ELR (cell line): ENCODE data around the gene BLID.

Experiments
- DNase-seq: peaks from one replicate; pipeline ENCODE4 v3.0.0-alpha.2; 2015; ENCODE audit warnings: low read depth

Gene BLID

DNA sequence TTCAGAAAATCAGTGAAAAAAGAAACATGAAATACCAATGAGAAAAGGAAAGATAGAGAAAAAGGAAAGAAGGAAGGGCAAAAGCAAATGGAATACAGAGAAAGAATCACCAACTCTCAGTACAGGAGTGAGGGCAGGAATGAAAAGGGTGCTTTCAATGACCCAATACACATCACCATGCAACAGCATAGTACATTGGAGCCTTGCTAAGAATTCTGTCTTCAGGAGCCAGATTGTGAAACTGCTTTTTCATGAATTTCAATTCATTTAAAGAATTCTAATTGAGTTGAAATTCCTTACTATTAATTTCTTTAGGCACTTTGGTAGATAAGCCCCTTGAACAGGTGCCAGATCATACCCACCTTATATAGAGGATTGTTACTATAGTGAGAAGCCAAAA lies 34.9 kb downstream of the BLID start:
- DNase-seq, result no peak

DNA sequence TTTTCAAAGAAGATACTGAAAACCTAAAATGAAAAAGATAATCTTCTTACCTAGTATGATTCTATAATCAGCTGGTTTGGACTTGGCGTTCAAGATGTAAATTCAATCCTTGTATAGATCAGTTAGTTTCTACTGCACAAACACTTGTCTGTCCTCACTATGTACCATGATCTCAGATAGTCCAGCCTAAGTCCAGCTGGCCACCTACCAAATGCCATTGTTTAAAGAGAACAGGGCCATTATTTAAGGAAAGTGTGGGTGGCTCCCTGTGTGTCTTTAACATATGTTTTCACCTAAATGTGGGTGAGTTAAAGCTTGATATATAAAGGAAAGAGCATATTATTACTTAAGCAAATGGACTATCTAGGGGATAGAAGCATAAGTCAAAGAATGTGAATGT lies 38.6 kb downstream of the BLID start:
- DNase-seq, result no peak

DNA sequence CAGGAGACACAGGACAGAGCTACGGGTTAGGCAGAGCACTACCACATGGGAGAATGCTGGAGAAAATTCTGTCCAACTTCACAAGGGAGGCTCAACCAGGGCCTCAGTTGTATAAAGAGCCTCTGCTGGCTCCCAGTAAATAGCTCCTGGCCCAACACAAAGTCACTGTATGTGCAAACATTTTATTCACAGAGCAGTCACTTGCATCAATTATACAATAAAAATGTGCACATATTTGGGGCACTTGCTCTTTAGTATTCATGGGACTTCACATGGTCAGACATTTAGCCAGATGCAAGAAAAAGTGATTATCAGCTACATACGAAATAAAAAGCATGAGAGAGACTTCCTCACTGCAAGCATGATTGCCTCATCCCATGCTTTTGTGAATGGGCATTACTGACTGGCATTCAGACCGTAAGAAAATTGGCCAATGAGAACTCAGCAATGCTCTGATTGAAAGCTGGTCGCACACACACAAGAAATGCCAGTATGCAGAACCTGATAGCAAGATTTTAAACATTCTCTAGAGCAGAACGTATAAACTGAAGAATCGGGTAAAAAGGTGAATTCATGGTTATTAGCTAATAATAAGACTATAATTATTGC lies 39.4 kb downstream of the BLID start:
- DNase-seq, result no peak

DNA sequence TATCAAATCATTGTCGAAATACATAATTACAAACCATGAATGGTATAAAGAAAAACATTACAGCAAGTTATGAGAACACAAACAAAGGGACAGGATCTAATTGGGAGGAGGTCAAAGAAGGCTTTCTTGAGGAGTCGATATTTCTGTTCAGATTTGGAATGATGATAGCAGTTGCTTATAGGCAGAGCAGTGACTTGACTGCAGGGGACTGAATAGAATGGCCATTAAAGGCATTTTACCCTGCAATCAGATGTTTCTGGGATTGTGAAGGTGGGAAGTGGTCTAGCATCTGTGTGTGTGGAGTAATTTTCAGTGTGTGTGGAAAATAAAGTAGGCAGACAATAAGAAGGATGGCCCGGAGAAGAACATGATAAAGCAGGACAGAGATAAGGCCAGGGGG lies 41.0 kb downstream of the BLID start:
- no peak for DNase-seq

DNA sequence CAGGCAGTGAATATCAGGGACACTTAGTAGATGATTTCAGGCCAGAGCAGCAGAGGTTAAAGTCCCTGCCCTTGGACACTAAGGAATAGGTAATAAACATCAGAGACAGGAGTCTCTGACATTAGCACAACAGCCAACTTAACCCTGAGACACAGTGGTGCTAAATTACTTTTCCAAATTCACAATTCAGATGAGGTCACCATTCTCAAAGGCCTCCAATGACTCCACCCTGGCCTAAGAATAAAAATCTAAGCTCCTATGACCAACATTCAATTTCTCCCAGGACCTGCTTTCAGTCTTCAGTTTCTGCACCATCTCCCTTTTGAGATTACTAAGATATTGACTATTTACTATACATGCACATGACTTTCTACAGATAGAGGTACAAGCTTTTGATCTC lies 42.0 kb downstream of the BLID start:
- DNase-seq, result no peak

DNA sequence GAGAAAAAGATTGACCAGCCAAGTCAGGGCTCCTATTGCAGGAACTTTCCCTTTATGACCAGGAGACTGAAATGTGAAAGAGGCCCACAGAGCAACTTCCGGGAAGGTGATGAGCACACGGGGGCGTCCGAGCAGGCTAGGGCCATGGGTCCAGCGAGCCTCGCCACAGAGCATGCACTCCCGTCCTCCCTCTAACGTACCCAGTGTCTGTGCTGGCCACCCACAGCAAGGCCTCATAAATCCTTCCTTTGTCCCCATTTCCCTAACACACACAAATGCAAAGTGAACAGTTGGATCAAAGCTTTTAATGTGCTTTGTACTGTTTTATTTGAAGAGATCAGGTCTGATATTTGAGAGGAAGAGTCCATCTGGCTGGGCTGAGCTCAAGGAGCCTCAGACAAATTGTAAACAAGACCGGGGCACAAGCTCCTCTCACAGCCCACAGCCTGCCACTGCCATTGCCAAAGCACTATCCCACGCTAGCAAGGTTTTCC lies 44.3 kb downstream of the BLID start:
- no peak for DNase-seq

DNA sequence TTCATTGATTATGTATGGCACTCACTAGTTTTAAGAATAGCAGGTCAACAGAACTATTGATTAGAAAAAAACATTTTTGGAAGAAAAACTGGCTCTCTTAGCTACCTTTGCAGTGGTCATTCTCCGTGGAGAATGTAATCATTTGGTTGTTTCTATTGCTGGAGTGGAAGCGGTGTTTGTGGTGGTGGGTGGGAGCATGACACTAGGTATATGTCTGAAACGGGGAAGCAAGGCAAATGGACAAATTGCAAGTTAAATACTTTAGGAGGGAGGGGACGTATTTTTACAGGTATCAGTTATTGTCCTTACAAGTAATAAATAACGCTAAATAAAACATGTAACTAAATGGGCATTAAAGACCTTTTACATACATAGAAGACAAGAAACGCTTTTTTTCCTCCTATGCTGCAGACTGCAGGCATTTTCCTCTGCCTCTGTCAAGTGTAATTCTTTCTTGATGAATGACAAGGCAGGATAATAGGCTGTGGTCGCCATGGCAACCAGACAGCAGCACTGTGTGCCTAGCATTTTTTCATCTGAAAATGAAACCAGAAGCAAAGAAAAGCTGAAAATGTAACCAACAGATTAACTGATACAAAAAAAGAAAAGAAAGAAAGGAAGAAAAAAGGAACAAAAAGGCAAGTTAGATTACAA lies 46.2 kb downstream of the BLID start:
- peak; percentile 52 for DNase-seq

DNA sequence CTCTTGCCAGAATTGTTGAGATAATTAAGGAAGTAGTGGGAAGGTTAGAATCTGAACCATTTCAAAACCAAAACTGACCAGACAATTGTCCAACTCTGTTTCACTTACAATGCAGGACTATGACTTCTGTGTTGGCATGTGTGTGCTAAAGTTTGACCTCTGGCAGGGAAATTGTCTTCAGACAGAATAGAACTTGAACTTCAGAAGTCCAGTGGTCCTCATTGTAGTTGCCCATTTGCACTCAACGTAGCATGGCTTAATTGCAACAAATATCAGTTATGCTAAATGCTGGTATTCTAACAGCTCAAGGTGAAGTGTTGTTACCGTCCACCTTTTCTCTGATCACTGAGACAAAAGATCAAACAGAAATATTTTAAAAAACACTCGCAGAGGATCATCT lies 47.2 kb downstream of the BLID start:
- DNase-seq, result no peak

DNA sequence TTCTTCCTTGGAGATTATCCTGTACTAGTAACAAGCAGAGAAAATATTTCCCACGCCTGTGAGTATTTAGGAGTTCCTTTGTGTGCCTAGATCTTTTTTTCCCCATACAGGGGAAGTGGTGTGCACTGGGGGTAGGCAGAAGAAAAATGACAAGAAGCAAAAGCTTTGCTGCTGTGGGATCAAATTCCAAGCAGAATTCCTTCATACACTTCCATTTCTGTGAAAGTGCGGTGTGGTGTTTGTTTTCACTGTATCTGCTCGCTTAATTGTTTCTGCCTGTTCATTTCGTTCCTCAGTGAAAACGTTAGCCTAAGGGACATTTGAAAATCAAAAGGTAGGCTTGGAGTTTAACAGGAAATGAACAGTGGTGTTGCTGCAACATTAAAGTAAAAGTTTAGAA lies 47.9 kb downstream of the BLID start:
- DNase-seq, result no peak
